HCT116 (cell line): Measurements from ENCODE around the gene AAK1. TPM values are rescaled to one million over a fixed set of nuclear protein-coding genes. Genes with fewer than 3 reads are reported as not detected.

Experiments
- ATAC-seq: fragments of 200-7000 bp; cut with Tn5 transposase; 2 replicates; pipeline ENCODE4 v1.9.1; 2020; ENCODE audit warnings: mild to moderate bottlenecking, moderate library complexity
- BruUV-seq: library from RNA; stranded (reverse); fragments of 400-500 nt; replicated peaks from 2 replicates; lab custom pipeline; 2021; lab: Mats Ljungman, UMichigan
- CTCF ChIA-PET: fragments of 300-600 bp; sonication (Branson Sonifier 250); formaldehyde crosslinking; loops from one replicate; lab custom pipeline; 2021; ENCODE audit warnings: antibody characterized with exemption; lab: Charles Lee
- POLR2A ChIA-PET: fragments of 300-600, 350-600 bp; sonication (Branson Sonifier 250); formaldehyde crosslinking; loops from one replicate; lab custom pipeline; 2021; ENCODE audit warnings: antibody characterized with exemption; lab: Charles Lee
- RAD21 ChIA-PET, 2 experiments: fragments of 300-600 bp; sonication (Branson Sonifier 250); formaldehyde crosslinking; loops; one replicate each; lab custom pipeline; 2023; ENCODE audit warnings: low total read pairs in 2 of 2; ENCODE audit not compliant: uncharacterized antibody in 2 of 2, unreplicated experiment in 2 of 2, low non-redundant PET in 1 of 2; lab: Charles Lee
- DNase-seq: peaks from one replicate; pipeline ENCODE4 v3.0.0-alpha.2; 2010; ENCODE audit warnings: low read depth, low spot score
- H2AFZ ChIP-seq: fragments of 200-600 bp; shearing (Covaris generic), sonication (generic); 2 replicates; pipeline ENCODE4 v1.6.1; 2017; ENCODE audit warnings: low read depth, mixed run types, mixed read lengths, antibody characterized with exemption, low read length; ENCODE audit not compliant: poor library complexity, severe bottlenecking
- H3K27ac ChIP-seq: 2 replicates; pipeline ENCODE4 v1.5.1; 2012; ENCODE audit warnings: low read depth, low read length
- H3K27me3 ChIP-seq: fragments of 200-600 bp; sonication (generic); 2 replicates; pipeline ENCODE4 v1.6.1; 2016; ENCODE audit warnings: mixed run types, low read length, mixed read lengths; ENCODE audit not compliant: insufficient read depth
- H3K36me3 ChIP-seq, 2 experiments: fragments of 200-500 bp in 1 of 2; fragments of 200-600 bp in 1 of 2; sonication (Bioruptor generic) in 1 of 2; sonication (generic) in 1 of 2; 2 replicates each; pipeline versions ENCODE4 v1.5.1 to v1.6.1; 2014 to 2016; ENCODE audit warnings: low read length in 2 of 2, inconsistent platforms in 1 of 2, mixed read lengths in 1 of 2, mixed run types in 1 of 2; ENCODE audit not compliant: insufficient read depth in 2 of 2, control insufficient read depth in 1 of 2
- H3K4me1 ChIP-seq, 2 experiments: fragments of 200-600 bp in 1 of 2; sonication (generic) in 1 of 2; 2 replicates each; pipeline versions ENCODE4 v1.5.1 to v1.6.1; 2012 to 2017; ENCODE audit warnings: low read length in 2 of 2, inconsistent platforms in 1 of 2, mild to moderate bottlenecking in 1 of 2, mixed read lengths in 1 of 2, mixed run types in 1 of 2, moderate library complexity in 1 of 2; ENCODE audit not compliant: insufficient read depth in 2 of 2, control insufficient read depth in 1 of 2
- H3K4me2 ChIP-seq: fragments of 200-600 bp; sonication (generic); 2 replicates; pipeline ENCODE4 v1.6.1; 2017; ENCODE audit warnings: mixed run types, low read length, mixed read lengths
- H3K4me3 ChIP-seq, 2 experiments: fragments of 200-600 bp in 1 of 2; sonication (generic) in 1 of 2; replicated peaks in 1 of 2; 2 replicates each; pipeline ENCODE4 v1.5.1; 2011 to 2016; ENCODE audit warnings: low read length in 2 of 2, control low read depth in 1 of 2, low read depth in 1 of 2, mild to moderate bottlenecking in 1 of 2, mixed read lengths in 1 of 2, mixed run types in 1 of 2
- H3K79me2 ChIP-seq: fragments of 200-600 bp; sonication (generic); 2 replicates; pipeline ENCODE4 v1.6.1; 2017; ENCODE audit warnings: mild to moderate bottlenecking, mixed run types, low read length, moderate library complexity, mixed read lengths; ENCODE audit not compliant: insufficient read depth
- H3K9ac ChIP-seq: fragments of 200-600 bp; sonication (generic); 2 replicates; pipeline ENCODE4 v1.6.1; 2016; ENCODE audit warnings: low read length, mixed read lengths
- H3K9me2 ChIP-seq: fragments of 200-600 bp; sonication (generic), shearing (Covaris generic); 2 replicates; pipeline ENCODE4 v1.6.1; 2017; ENCODE audit warnings: mixed run types, mild to moderate bottlenecking, moderate library complexity; ENCODE audit not compliant: insufficient read depth
- H3K9me3 ChIP-seq, 2 experiments: fragments of 200-500 bp in 1 of 2; fragments of 200-600 bp in 1 of 2; sonication (Bioruptor generic) in 1 of 2; sonication (generic) in 1 of 2; 2 replicates each; pipeline ENCODE4 v1.6.1; 2014 to 2017; ENCODE audit warnings: low read length in 2 of 2, mixed read lengths in 2 of 2, inconsistent platforms in 1 of 2, low read depth in 1 of 2, mild to moderate bottlenecking in 1 of 2, mixed run types in 1 of 2, moderate library complexity in 1 of 2; ENCODE audit not compliant: control insufficient read depth in 1 of 2, insufficient read depth in 1 of 2
- H4K20me1 ChIP-seq: fragments of 200-600 bp; sonication (generic), shearing (Covaris generic); 2 replicates; pipeline ENCODE4 v1.6.1; 2017; ENCODE audit warnings: mixed run types, mild to moderate bottlenecking, moderate library complexity; ENCODE audit not compliant: insufficient read depth
- ATF3 ChIP-seq: IDR thresholded peaks from 2 replicates; pipeline ENCODE4 v1.6.1; 2012
- CBX3 ChIP-seq: IDR thresholded peaks from 2 replicates; pipeline ENCODE4 v1.6.1; 2012; ENCODE audit warnings: low read depth
- CEBPB ChIP-seq: IDR thresholded peaks from 2 replicates; pipeline ENCODE4 v1.6.1; 2012; ENCODE audit warnings: low read depth
- CTCF ChIP-seq, 3 experiments: fragments of 200-600 bp in 1 of 3; sonication (generic) in 1 of 3; IDR thresholded peaks in 2 of 3; conservative IDR thresholded peaks in 1 of 3; 2 replicates each; pipeline ENCODE4 v1.5.1; 2012 to 2017; ENCODE audit warnings: low read depth in 2 of 3, low read length in 2 of 3, antibody characterized with exemption in 1 of 3, borderline replicate concordance in 1 of 3, control low read depth in 1 of 3, mild to moderate bottlenecking in 1 of 3, mixed read lengths in 1 of 3, mixed run types in 1 of 3, moderate library complexity in 1 of 3; ENCODE audit not compliant: insufficient read depth in 1 of 3
- EGR1 ChIP-seq: IDR thresholded peaks from 2 replicates; pipeline ENCODE4 v1.6.1; 2012; ENCODE audit warnings: low read depth
- ELF1 ChIP-seq: IDR thresholded peaks from 2 replicates; pipeline ENCODE4 v1.6.1; 2012; ENCODE audit warnings: low read depth, borderline replicate concordance
- FOSL1 ChIP-seq: IDR thresholded peaks from 2 replicates; pipeline ENCODE4 v1.6.1; 2012; ENCODE audit warnings: low read depth
- JUND ChIP-seq: IDR thresholded peaks from 2 replicates; pipeline ENCODE4 v1.6.1; 2012
- MAX ChIP-seq: IDR thresholded peaks from 2 replicates; pipeline ENCODE4 v1.6.1; 2012
- POLR2A ChIP-seq: IDR thresholded peaks from 2 replicates; pipeline ENCODE4 v1.7.0; 2011; ENCODE audit warnings: borderline replicate concordance; ENCODE audit not compliant: insufficient read depth, insufficient read length; ENCODE audit errors: extremely low read depth
- RAD21 ChIP-seq: IDR thresholded peaks from 2 replicates; pipeline ENCODE4 v1.6.1; 2012; ENCODE audit warnings: low read depth, mild to moderate bottlenecking
- REST ChIP-seq: IDR thresholded peaks from 2 replicates; pipeline ENCODE4 v1.6.1; 2012; ENCODE audit warnings: low read depth
- SIN3A ChIP-seq: IDR thresholded peaks from 2 replicates; pipeline ENCODE4 v1.6.1; 2012; ENCODE audit warnings: low read depth
- SP1 ChIP-seq: IDR thresholded peaks from 2 replicates; pipeline ENCODE4 v1.6.1; 2012; ENCODE audit warnings: low read depth
- SRF ChIP-seq: IDR thresholded peaks from 2 replicates; pipeline ENCODE4 v1.6.1; 2012; ENCODE audit warnings: low read depth
- TCF7L2 ChIP-seq: IDR thresholded peaks from 2 replicates; pipeline ENCODE4 v1.7.0; 2011; ENCODE audit warnings: borderline replicate concordance, inconsistent platforms; ENCODE audit not compliant: insufficient read depth, insufficient read length; ENCODE audit errors: extremely low read depth
- ZBTB33 ChIP-seq: IDR thresholded peaks from 2 replicates; pipeline ENCODE4 v1.6.1; 2011; ENCODE audit warnings: mild to moderate bottlenecking, low read length, moderate library complexity; ENCODE audit not compliant: insufficient replicate concordance; ENCODE audit errors: extremely low read depth
- ZFX ChIP-seq: fragments of 450-650 bp; IDR thresholded peaks from 2 replicates; pipeline ENCODE4 v1.6.1; 2017
- ZNF274 ChIP-seq: fragments of 200-500 bp; sonication (Bioruptor generic); IDR thresholded peaks from 2 replicates; pipeline ENCODE4 v1.6.1; 2014; ENCODE audit warnings: mild to moderate bottlenecking, low read depth, low read length, inconsistent platforms
- intact Hi-C: fragments of 100-400 bp; cut with micrococcal nuclease; formaldehyde crosslinking; loops from 2 replicates; pipeline ENCODE4 v1.10.0; 2022
- total RNA-seq: library from RNA; stranded (reverse); gene quantifications from one replicate; pipeline ENCODE4 v1.2.1, GENCODE V29; 2021; ENCODE audit not compliant: unreplicated experiment

Gene AAK1
- total RNA-seq, 1 experiment from 2014 or later: 32.0 TPM

- no peaks in the 10 kb centered on the region for H3K4me1 ChIP-seq
- RAD21 ChIA-PET: no interaction called here
- H3K79me2 ChIP-seq: peaks cover 11% of the 10 kb centered on the region; the same call in 1 of the 2 replicates
- H3K36me3 ChIP-seq: no peaks in the 10 kb centered on the region
- no peak overlapping the region for H3K4me3 ChIP-seq
- no peaks in the 10 kb centered on the region for H4K20me1 ChIP-seq
- no peak for ATAC-seq
- TF ChIP-seq MAX (no peak), SRF (no peak), ZFX (no peak), ZNF274 (no peak), CTCF (IDR thresholded peaks at IDR 0.05 in 2 of 3, conservative IDR thresholded peaks at IDR 0.05 in 1 of 3; ENCODE audit: borderline replicate concordance in 1 of 3, insufficient read depth in 1 of 3, low read depth in 2 of 3, low read length in 2 of 3) (no peak), ZBTB33 (no peak), SIN3A (no peak), FOSL1 (no peak), TCF7L2 (no peak), SP1 (no peak), CEBPB (no peak), REST (no peak), POLR2A (no peak), JUND (no peak), ELF1 (no peak), CBX3 (no peak), EGR1 (no peak), ATF3 (no peak), RAD21 (no peak)
- TF ChIP-seq, all 23 proteins: peak for 0
- H3K9me3 ChIP-seq: no peaks in the 10 kb centered on the region
- H3K4me2 ChIP-seq: no peak overlapping the region
- no peak overlapping the region for H2AFZ ChIP-seq
- intact Hi-C loops: no loop called here
- no peak for DNase-seq
- BruUV-seq: no TSS peak
- CTCF ChIA-PET: no interaction called here
- no peak overlapping the region for H3K27ac ChIP-seq
- no peaks in the 10 kb centered on the region for H3K9me2 ChIP-seq
- H3K27me3 ChIP-seq: no peaks in the 10 kb centered on the region
- POLR2A ChIA-PET: no interaction called here
- no peak overlapping the region for H3K9ac ChIP-seq
Measured at GRCh38 chr2:69636395-69636794, 7.1 kb downstream of the AAK1 start.
